ENCODE results near the gene CACNA1C.

GRCh38 chr12:2625289-2625612, 572.5 kb downstream of the CACNA1C start:
- no peak for TF ChIP-seq RCOR1 (IDR thresholded peaks at IDR 0.05; ENCODE audit: insufficient replicate concordance, low read length)
- TF ChIP-seq MXI1 (IDR thresholded peaks at IDR 0.05; ENCODE audit: borderline replicate concordance, low read depth, low read length), result no peak

Measured in IMR-90 (cell line).